ES-I3 (cell line): ENCODE measurements around the gene MMEL1.

Source experiments
- H3K36me3 ChIP-seq: 2 replicates; pipeline ENCODE4 v1.6.1; 2013; ENCODE audit warnings: mild to moderate bottlenecking, low read length, control low read depth, moderate library complexity; ENCODE audit not compliant: insufficient read depth
- H3K4me1 ChIP-seq: 2 replicates; pipeline ENCODE4 v1.6.1; 2013; ENCODE audit warnings: mild to moderate bottlenecking, control low read depth, low read length; ENCODE audit not compliant: insufficient read depth
- H3K9ac ChIP-seq: 2 replicates; pipeline ENCODE4 v1.6.1; 2013; ENCODE audit warnings: low read depth, mild to moderate bottlenecking, low read length, moderate library complexity
- H3K9me3 ChIP-seq: 2 replicates; pipeline ENCODE4 v1.6.1; 2013; ENCODE audit warnings: mild to moderate bottlenecking, low read length, moderate library complexity; ENCODE audit not compliant: control insufficient read depth, insufficient read depth

The MMEL1 gene

GRCh38 chr1:2564006-2564814, 68.6 kb downstream of the MMEL1 start:
- Histone ChIP-seq H3K36me3 (no peaks in the 10 kb centered on the region), H3K9me3 (no peaks in the 10 kb centered on the region), H3K9ac (no peak overlapping the region), H3K4me1 (no peaks in the 10 kb centered on the region)

- Histone ChIP-seq H3K4me1 (no peaks in the 10 kb centered on the region), H3K36me3 (no peaks in the 10 kb centered on the region), H3K9ac (no peak overlapping the region), H3K9me3 (no peaks in the 10 kb centered on the region)
Observed at GRCh38 chr1:2563205-2563604, 69.6 kb downstream of the MMEL1 start.

GRCh38 chr1:2561898-2562895, 70.6 kb downstream of the MMEL1 start:
- H3K9ac ChIP-seq: no peak overlapping the region
- H3K9me3 ChIP-seq: no peaks in the 10 kb centered on the region
- no peaks in the 10 kb centered on the region for H3K4me1 ChIP-seq
- H3K36me3 ChIP-seq: no peaks in the 10 kb centered on the region

- Histone ChIP-seq H3K4me1 (no peaks in the 10 kb centered on the region; the same call in 1 of the 2 replicates), H3K9me3 (no peaks in the 10 kb centered on the region), H3K9ac (no peak overlapping the region), H3K36me3 (no peaks in the 10 kb centered on the region)
Observed at GRCh38 chr1:2561446-2561845, 71.4 kb downstream of the MMEL1 start.

- Histone ChIP-seq H3K4me1 (peaks cover 4% of the 10 kb centered on the region; the same call in 1 of the 2 replicates), H3K9me3 (no peaks in the 10 kb centered on the region), H3K36me3 (no peaks in the 10 kb centered on the region), H3K9ac (no peak overlapping the region)
Observed at GRCh38 chr1:2560299-2561073, 72.3 kb downstream of the MMEL1 start.

GRCh38 chr1:2559509-2560298, 73.1 kb downstream of the MMEL1 start:
- H3K36me3 ChIP-seq: no peaks in the 10 kb centered on the region
- H3K9me3 ChIP-seq: no peaks in the 10 kb centered on the region
- H3K9ac ChIP-seq: no peak overlapping the region
- H3K4me1 ChIP-seq: peaks cover 4% of the 10 kb centered on the region; the same call in 1 of the 2 replicates

GRCh38 chr1:2558861-2559260, 74.0 kb downstream of the MMEL1 start:
- H3K36me3 ChIP-seq: no peaks in the 10 kb centered on the region
- no peaks in the 10 kb centered on the region for H3K9me3 ChIP-seq
- H3K4me1 ChIP-seq: peaks cover 4% of the 10 kb centered on the region; the same call in 1 of the 2 replicates
- H3K9ac ChIP-seq: no peak overlapping the region

GRCh38 chr1:2558420-2558819, 74.4 kb downstream of the MMEL1 start:
- no peaks in the 10 kb centered on the region for H3K36me3 ChIP-seq
- H3K9ac ChIP-seq: no peak overlapping the region
- H3K9me3 ChIP-seq: no peaks in the 10 kb centered on the region
- H3K4me1 ChIP-seq: peaks cover 4% of the 10 kb centered on the region; the same call in 1 of the 2 replicates

- Histone ChIP-seq H3K9ac (no peak overlapping the region), H3K9me3 (no peaks in the 10 kb centered on the region), H3K36me3 (no peaks in the 10 kb centered on the region), H3K4me1 (peaks cover 4% of the 10 kb centered on the region; the same call in 1 of the 2 replicates)
Observed at GRCh38 chr1:2557482-2558400, 75.1 kb downstream of the MMEL1 start.

- Histone ChIP-seq H3K9me3 (no peaks in the 10 kb centered on the region), H3K4me1 (peaks cover 4% of the 10 kb centered on the region; the same call in 1 of the 2 replicates), H3K36me3 (no peaks in the 10 kb centered on the region), H3K9ac (no peak overlapping the region)
Observed at GRCh38 chr1:2556678-2557481, 75.9 kb downstream of the MMEL1 start.

GRCh38 chr1:2556277-2556677, 76.5 kb downstream of the MMEL1 start, which contains the start of gene TNFRSF14:
TSS of gene TNFRSF14 (plus strand) at chr1:2556371. CDS start at chr1:2556665, 294 bp downstream.
- peaks cover 4% of the 10 kb centered on the region; the same call in 1 of the 2 replicates for H3K4me1 ChIP-seq
- H3K36me3 ChIP-seq: no peaks in the 10 kb centered on the region
- no peak within 1 kb of the TSS for H3K9ac ChIP-seq
- H3K9me3 ChIP-seq: no peaks in the 10 kb centered on the region
